Ishikawa (cell line): ENCODE measurements around the gene FGD3.

ENCODE experiments used
- CEBPB ChIP-seq: IDR thresholded peaks from 2 replicates; pipeline ENCODE4 v1.6.1; 2012
- CREB1 ChIP-seq: IDR thresholded peaks from 2 replicates; pipeline ENCODE4 v1.6.1; 2012; ENCODE audit warnings: low read depth
- EGR1 ChIP-seq: IDR thresholded peaks from 2 replicates; pipeline ENCODE4 v1.6.1; 2012
- EP300 ChIP-seq: IDR thresholded peaks from 2 replicates; pipeline ENCODE4 v1.6.1; 2012; ENCODE audit warnings: borderline replicate concordance
- FOXM1 ChIP-seq: IDR thresholded peaks from 2 replicates; pipeline ENCODE4 v1.6.1; 2012; ENCODE audit warnings: low read depth, borderline replicate concordance
- NFIC ChIP-seq: IDR thresholded peaks from 2 replicates; pipeline ENCODE4 v1.6.1; 2012
- RAD21 ChIP-seq: IDR thresholded peaks from 2 replicates; pipeline ENCODE4 v1.6.1; 2012; ENCODE audit warnings: low read depth
- TAF1 ChIP-seq: IDR thresholded peaks from 2 replicates; pipeline ENCODE4 v1.6.1; 2012; ENCODE audit warnings: low read depth, mild to moderate bottlenecking
- TCF12 ChIP-seq: IDR thresholded peaks from 2 replicates; pipeline ENCODE4 v1.6.1; 2012; ENCODE audit warnings: low read depth
- TEAD4 ChIP-seq: IDR thresholded peaks from 2 replicates; pipeline ENCODE4 v1.6.1; 2012
- YY1 ChIP-seq: IDR thresholded peaks from 2 replicates; pipeline ENCODE4 v1.6.1; 2012; ENCODE audit warnings: low read depth
- ZBTB7A ChIP-seq: IDR thresholded peaks from 2 replicates; pipeline ENCODE4 v1.6.1; 2012; ENCODE audit warnings: low read depth
- TF ChIP-seq, protein P1 (sequence below): IDR thresholded peaks from 2 replicates; pipeline ENCODE4 v1.6.1; 2012
- TF ChIP-seq, protein P2 (sequence below): IDR thresholded peaks from 2 replicates; pipeline ENCODE4 v1.6.1; 2012
- TF ChIP-seq, protein P3 (sequence below): IDR thresholded peaks from 2 replicates; pipeline ENCODE4 v1.6.1; 2012; ENCODE audit warnings: low read depth, mild to moderate bottlenecking

Gene FGD3

DNA sequence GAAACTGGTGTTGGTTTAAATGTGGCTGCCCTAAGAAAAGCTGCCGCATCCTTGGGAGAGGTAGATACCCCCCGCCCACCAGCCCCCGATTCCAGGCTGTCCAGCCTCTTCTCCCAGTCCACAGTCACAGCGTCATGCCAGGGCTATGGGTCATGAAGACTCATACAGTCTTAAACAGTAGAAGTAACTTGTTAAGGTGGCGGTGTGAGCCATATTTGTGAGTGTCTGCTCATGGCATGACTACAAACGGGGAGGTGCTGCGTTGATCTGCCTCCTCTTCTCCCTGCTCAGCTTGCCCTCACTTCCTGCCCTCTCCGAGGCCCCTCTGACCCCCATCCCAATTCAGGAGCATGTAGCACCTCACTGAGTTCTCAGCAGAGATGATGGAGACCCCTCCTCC, 20.8 kb downstream of the FGD3 start:
- TF ChIP-seq, protein P1, sequence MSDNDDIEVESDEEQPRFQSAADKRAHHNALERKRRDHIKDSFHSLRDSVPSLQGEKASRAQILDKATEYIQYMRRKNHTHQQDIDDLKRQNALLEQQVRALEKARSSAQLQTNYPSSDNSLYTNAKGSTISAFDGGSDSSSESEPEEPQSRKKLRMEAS = no peak
- TF ChIP-seq FOXM1 = no peak
- TF ChIP-seq, protein P2, sequence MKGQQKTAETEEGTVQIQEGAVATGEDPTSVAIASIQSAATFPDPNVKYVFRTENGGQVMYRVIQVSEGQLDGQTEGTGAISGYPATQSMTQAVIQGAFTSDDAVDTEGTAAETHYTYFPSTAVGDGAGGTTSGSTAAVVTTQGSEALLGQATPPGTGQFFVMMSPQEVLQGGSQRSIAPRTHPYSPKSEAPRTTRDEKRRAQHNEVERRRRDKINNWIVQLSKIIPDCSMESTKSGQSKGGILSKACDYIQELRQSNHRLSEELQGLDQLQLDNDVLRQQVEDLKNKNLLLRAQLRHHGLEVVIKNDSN = no peak
- no peak for TF ChIP-seq TCF12
- TF ChIP-seq RAD21 = no peak
- no peak for TF ChIP-seq YY1
- TF ChIP-seq TEAD4 = no peak
- TF ChIP-seq, protein P3, sequence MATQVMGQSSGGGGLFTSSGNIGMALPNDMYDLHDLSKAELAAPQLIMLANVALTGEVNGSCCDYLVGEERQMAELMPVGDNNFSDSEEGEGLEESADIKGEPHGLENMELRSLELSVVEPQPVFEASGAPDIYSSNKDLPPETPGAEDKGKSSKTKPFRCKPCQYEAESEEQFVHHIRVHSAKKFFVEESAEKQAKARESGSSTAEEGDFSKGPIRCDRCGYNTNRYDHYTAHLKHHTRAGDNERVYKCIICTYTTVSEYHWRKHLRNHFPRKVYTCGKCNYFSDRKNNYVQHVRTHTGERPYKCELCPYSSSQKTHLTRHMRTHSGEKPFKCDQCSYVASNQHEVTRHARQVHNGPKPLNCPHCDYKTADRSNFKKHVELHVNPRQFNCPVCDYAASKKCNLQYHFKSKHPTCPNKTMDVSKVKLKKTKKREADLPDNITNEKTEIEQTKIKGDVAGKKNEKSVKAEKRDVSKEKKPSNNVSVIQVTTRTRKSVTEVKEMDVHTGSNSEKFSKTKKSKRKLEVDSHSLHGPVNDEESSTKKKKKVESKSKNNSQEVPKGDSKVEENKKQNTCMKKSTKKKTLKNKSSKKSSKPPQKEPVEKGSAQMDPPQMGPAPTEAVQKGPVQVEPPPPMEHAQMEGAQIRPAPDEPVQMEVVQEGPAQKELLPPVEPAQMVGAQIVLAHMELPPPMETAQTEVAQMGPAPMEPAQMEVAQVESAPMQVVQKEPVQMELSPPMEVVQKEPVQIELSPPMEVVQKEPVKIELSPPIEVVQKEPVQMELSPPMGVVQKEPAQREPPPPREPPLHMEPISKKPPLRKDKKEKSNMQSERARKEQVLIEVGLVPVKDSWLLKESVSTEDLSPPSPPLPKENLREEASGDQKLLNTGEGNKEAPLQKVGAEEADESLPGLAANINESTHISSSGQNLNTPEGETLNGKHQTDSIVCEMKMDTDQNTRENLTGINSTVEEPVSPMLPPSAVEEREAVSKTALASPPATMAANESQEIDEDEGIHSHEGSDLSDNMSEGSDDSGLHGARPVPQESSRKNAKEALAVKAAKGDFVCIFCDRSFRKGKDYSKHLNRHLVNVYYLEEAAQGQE = no peak
- no peak for TF ChIP-seq CREB1
- no peak for TF ChIP-seq EGR1
- TF ChIP-seq CEBPB = no peak
- TF ChIP-seq EP300 = no peak
- TF ChIP-seq TAF1 = no peak
- TF ChIP-seq ZBTB7A = no peak
- no peak for TF ChIP-seq NFIC

DNA sequence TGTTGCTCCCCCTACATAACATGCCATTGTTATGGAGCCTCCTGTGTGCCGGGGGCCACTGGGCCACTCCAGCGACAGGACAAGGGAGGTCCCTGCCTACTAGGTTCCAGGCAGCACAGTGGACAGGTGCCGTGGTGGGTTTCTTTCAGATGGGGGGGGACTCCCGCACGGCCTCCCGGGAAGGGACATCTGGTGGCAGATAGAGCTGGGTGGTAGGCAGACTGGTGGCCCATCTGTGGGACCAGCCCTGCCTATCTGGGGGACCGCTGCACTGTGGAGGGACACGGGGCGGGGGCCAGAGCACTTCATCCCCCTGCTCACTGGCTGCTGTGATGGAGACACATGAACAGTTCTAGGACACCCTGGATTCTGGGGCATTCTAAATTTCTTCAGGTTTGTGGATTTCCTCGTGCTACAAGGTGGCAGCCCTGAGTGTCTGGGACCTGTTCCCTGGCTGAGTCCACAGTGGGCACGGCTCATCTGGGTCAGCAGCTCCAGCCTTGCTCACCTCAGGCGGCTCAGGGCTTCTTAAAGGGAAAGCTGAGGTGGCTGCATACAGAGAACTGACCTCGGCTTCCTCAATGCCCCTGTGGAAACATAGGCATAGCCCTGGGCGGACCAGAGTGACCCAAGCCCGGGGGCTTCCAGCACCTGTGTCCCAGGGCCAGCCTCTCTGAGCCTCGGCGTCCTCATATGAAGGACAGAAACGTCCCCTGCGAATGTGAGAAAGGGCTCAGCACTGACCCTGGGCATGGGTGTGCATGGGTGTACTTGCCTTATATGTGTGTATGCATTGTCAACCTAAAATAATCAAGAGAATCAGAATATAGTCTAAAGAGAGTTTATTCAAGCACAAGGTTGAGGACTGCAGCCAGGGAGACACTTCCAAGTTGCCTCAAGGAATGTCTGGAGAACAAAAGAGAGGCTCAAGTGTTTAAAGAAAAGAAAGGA, 22.5 kb downstream of the FGD3 start:
- TF ChIP-seq, protein P3 = no peak
- TF ChIP-seq EP300 (no peak), TAF1 (no peak), FOXM1 (no peak)

DNA sequence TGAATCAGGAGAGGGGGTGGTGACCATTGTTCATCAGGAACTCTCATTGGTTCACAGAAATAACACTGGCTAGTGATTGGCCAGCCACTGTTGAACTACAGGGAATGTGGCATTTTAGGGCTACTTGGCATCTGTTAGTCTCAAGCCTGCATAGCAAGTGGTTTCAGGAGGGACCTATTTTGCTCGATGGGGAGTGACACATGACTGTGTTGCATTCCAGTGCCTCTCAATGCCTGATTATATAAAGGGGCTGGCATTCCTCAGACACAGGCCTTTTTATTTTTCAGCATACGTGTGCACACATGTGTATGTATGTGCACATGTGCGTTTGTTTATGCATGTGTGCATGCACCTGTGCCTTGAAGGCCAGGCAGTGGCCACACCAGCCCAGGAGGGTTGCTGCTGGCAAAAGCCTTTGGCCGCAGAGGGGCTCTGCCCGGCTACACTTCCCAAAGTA, 23.2 kb downstream of the FGD3 start:
- TF ChIP-seq TAF1 (no peak), EGR1 (no peak), NFIC (peak; percentile 11; the same call in 1 of the 2 replicates), TEAD4 (peak; percentile 81), ZBTB7A (no peak), FOXM1 (peak; percentile 44; the same call in 1 of the 2 replicates), CREB1 (no peak), YY1 (no peak), RAD21 (no peak), EP300 (no peak)
- TF ChIP-seq, protein P2 = peak; percentile 54; the same call in 1 of the 2 replicates
- TF ChIP-seq, protein P1 = peak; percentile 33; the same call in 1 of the 2 replicates
- TF ChIP-seq, protein P3 = no peak

DNA sequence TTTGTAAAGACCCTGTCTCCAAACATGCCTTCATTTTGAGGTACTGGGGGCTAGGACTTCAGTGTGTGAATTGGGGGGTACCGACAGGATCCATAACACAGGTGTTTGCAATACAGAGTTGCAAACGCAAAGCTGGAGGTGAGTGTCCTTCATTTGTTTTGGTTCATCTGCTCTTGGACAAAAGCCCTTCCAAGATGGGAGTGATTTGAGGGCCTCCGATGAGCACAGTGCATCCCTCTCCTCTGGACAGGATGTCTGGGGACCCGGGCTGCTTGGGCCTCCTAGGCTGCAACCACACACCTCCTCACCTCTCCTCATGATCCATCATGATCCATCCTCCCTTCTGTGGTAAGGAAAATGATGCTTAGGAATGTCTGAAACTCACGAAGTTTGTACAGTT, 23.8 kb downstream of the FGD3 start:
- no peak for TF ChIP-seq RAD21
- TF ChIP-seq TCF12 = no peak
- TF ChIP-seq CREB1 = no peak
- no peak for TF ChIP-seq EP300
- no peak for TF ChIP-seq YY1
- TF ChIP-seq, protein P1 = no peak
- TF ChIP-seq TAF1 = no peak
- TF ChIP-seq, protein P2 = no peak
- TF ChIP-seq EGR1 = no peak
- TF ChIP-seq, protein P3 = no peak
- no peak for TF ChIP-seq NFIC
- no peak for TF ChIP-seq TEAD4
- TF ChIP-seq FOXM1 = no peak
- TF ChIP-seq ZBTB7A = no peak
- no peak for TF ChIP-seq CEBPB
